ENCODE results near the gene FAM83B.
"Not testable (repeated sequence)": the region's sequence is repeated elsewhere in the genome, so short reads cannot be mapped to it uniquely, and the experiment has no call there.

FAM83B gene

GRCh38 chr6:54846243-54846856 lies at the start of gene FAM83B:
FAM83B (plus strand) TSS chr6:54846771; CDS start chr6:54870247, 23,476 bp downstream.
- no peak for DNase-seq

- not testable (repeated sequence) for DNase-seq
These were observed 49.7 kb upstream of the FAM83B start for GRCh38 chr6:54796918-54797317.

- DNase-seq = no peak
These were observed 46.4 kb upstream of the FAM83B start for GRCh38 chr6:54800050-54800600.

GRCh38 chr6:54801244-54801643 lies 45.3 kb upstream of the FAM83B start:
- no peak for DNase-seq

GRCh38 chr6:54801669-54802068 lies 44.9 kb upstream of the FAM83B start:
- no peak for DNase-seq

- no peak for DNase-seq
These were observed 43.6 kb upstream of the FAM83B start for GRCh38 chr6:54802775-54803634.

GRCh38 chr6:54805077-54805476 lies 41.5 kb upstream of the FAM83B start:
- no peak for DNase-seq

GRCh38 chr6:54810147-54810546 lies 36.4 kb upstream of the FAM83B start:
- no peak for DNase-seq

- DNase-seq = no peak
These were observed 32.7 kb upstream of the FAM83B start for GRCh38 chr6:54813892-54814291.

GRCh38 chr6:54817236-54817635 lies 29.3 kb upstream of the FAM83B start:
- DNase-seq = no peak

GRCh38 chr6:54817834-54818233 lies 28.7 kb upstream of the FAM83B start:
- no peak for DNase-seq

- not testable (repeated sequence) for DNase-seq
These were observed 22.3 kb upstream of the FAM83B start for GRCh38 chr6:54824225-54824624.

- no peak for DNase-seq
These were observed 19.6 kb upstream of the FAM83B start for GRCh38 chr6:54827010-54827409.

GRCh38 chr6:54830216-54830615 lies 16.4 kb upstream of the FAM83B start:
- DNase-seq = no peak

GRCh38 chr6:54835176-54835575 lies 11.4 kb upstream of the FAM83B start:
- DNase-seq = no peak

- no peak for DNase-seq
These were observed 495 bp downstream of the FAM83B start for GRCh38 chr6:54846857-54847674.

GRCh38 chr6:54847799-54848597 lies 1.4 kb downstream of the FAM83B start:
- no peak for DNase-seq

GRCh38 chr6:54850114-54850513 lies 3.5 kb downstream of the FAM83B start:
- DNase-seq = no peak

GRCh38 chr6:54856129-54856528 lies 9.6 kb downstream of the FAM83B start:
- DNase-seq = no peak

- no peak for DNase-seq
These were observed 13.6 kb downstream of the FAM83B start for GRCh38 chr6:54860132-54860531.

- DNase-seq = no peak
These were observed 14.2 kb downstream of the FAM83B start for GRCh38 chr6:54860739-54861138.

GRCh38 chr6:54861905-54862616 lies 15.5 kb downstream of the FAM83B start:
- DNase-seq = no peak
